ENCODE results near the gene BRME1. TPM values are rescaled to one million over a fixed set of nuclear protein-coding genes. Genes with fewer than 3 reads are reported as not detected.
A peak's percentile ranks its signal among the peaks of the same experiment; 100 is the strongest.

The BRME1 gene
- total RNA-seq, 4 donors from 2014 or later: 2.3 to 11.8 (median 5.7) TPM

DNA sequence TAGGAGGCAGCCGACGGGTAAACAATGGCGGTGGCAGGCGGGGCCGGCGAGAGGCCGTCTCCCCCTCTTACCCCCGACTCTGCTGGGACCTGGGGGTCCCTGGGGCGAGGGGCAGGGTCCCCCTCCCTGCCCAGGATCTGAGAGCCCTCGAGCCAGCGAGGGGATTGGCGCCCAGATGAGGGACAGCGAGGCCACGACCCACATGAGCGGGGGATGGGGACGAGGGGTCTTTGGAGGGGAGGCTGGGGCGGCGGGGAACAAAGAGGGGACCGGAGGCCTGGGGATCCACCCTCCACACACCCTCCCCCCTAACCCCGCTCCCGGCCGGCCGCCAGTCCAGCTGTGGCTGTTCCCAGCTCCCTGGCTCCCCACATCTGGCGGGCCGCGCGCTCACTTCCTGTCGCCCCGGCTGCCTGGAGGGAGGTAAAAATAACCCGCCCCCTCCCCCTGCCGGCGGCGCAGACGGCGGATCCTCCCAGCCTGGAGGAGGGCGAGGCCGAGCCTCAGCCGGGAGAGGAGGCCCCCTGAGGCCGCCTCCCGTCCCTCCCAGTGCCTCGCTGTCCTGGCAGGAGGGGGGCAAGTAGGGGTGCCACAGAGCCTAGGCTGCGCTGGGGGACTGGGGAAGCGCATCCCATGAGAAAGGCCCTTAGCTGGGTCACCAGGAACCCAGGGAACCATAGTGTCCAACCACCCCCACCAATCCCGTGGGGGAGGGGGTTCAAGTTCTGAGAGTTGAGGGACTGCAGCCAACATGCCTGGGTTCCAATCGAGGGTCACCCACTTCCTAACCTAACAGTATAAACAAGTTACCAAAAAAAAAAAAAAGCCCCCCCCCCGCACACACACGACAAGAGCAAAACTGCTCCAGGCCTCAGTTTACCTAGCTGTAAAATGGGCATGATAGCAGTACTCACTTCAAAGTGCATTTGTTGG, 58.2 kb downstream of the BRME1 start:
- WGBS, 2 donors: 5 to 6% methylated on average over 20 to 26 of the region's 47 CpGs
- H3K4me3 ChIP-seq (ENCODE audit: low read depth, poor library complexity, severe bottlenecking): peak overlapping the region; percentile 31
- intact Hi-C loops (cut with DNase I; ENCODE audit: low total_unique reads): no loop called here
- TF ChIP-seq POLR2A (IDR thresholded peaks at IDR 0.05) (peak in 1 of 2 donors; percentile 87), CTCF (IDR thresholded peaks at IDR 0.05) (no peak)
- peak; percentile 90 to 99 for DNase-seq (ENCODE audit: low spot score in 2 of 2)

DNA sequence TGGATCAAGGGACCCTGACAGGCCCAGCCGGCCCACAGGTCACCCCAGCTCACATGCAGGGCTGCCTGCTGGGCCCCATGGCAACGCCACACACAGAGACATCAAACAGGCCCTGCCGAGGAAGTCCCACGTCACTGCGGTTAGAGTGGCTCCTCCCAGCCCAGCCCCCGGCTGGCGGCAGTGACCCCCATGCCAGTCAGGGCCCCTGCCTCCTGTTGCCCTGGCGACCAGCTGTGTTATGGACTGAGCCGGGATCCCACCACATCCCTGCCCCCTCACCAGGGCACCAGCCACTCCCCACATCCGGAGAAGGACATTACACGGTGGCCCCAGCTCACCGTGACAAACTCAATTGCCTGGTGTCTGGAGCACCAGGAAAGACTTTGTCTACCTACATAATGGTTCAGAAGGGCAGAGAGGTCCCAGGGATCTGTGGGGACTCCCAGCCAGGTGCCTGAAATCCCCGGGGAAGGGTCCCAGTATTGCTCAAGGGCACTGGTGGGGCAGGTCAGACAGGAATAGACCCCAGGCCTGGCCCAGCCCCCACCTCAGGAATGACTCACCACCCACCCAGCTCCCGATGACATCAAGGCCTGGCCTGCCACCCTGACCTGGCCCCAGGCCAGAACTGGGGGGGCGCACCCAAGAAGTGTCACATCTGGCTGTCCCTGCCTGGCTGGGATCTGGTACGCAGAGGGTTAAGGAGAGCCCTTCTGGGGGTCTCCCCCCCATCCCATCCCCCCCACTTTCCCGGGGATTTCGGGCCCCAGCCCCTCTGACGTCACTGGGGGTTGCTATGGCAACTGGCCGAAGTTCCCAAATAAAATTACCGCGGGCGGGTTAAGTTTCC, 59.1 kb downstream of the BRME1 start:
- 2% methylated on average over 5 to 18 of the region's 23 CpGs for WGBS, 2 donors
- intact Hi-C loops (cut with DNase I; ENCODE audit: low total_unique reads): no loop called here
- TF ChIP-seq CTCF (IDR thresholded peaks at IDR 0.05): peak in 1 of 3 donors; percentile 27
- TF ChIP-seq POLR2A (IDR thresholded peaks at IDR 0.05): peak in 1 of 2 donors; percentile 27
- no peak overlapping the region for H3K4me3 ChIP-seq (ENCODE audit: low read depth, poor library complexity, severe bottlenecking)
- DNase-seq (ENCODE audit: low spot score in 2 of 2): peak; percentile 90 to 98

DNA sequence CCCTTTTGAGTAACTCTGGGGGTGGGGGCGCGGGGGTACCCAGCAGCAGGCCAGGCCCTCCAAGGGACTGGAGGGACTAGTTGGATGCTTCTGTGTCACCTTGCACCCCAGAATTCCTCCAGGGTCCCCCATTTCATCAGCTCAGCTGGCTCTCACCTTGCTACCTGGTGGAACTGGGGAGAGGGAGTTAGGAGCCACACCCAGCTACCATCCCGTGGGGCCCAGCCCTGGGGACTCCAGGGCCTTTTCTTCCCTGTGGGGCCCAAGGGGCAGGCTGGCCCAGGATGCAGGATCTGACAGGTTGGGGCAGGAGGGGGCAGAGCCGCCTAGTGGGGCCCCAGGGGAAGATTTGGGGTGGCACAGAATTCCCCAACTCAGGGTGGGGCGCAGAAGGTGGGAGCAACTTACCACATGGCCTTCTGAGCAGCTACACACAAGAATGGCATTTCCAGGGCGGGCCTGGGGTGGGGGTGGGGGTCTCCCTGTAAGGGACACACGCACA, 61.7 kb downstream of the BRME1 start:
- intact Hi-C loops (cut with DNase I; ENCODE audit: low total_unique reads): no loop called here
- 40 to 56% methylated on average over 6 to 7 of the region's 7 CpGs for WGBS, 2 donors
- DNase-seq (ENCODE audit: low spot score in 2 of 2): peak in 1 of 2 donors; percentile 90
- TF ChIP-seq CTCF (IDR thresholded peaks at IDR 0.05): no peak
- no peak for TF ChIP-seq POLR2A (IDR thresholded peaks at IDR 0.05)
- no peak overlapping the region for H3K4me3 ChIP-seq (ENCODE audit: low read depth, poor library complexity, severe bottlenecking)

- TF ChIP-seq POLR2A (IDR thresholded peaks at IDR 0.05) (no peak), CTCF (IDR thresholded peaks at IDR 0.05) (no peak)
- peak; percentile 77 to 95 for DNase-seq (ENCODE audit: low spot score in 2 of 2)
- WGBS, 2 donors: 3 to 10% methylated on average over 15 to 22 of the region's 24 CpGs
- peak overlapping the region; percentile 37 for H3K4me3 ChIP-seq (ENCODE audit: low read depth, poor library complexity, severe bottlenecking)
- intact Hi-C loops (cut with DNase I; ENCODE audit: low total_unique reads): no loop called here
Observed at GRCh38 chr19:13843104-13843921, 62.6 kb downstream of the BRME1 start.

Measured in lower leg skin (tissue), 4 donors.